K562 (cell line): ENCODE data around the gene MYB. TPM values are rescaled to one million over a fixed set of nuclear protein-coding genes. Genes with fewer than 3 reads are reported as not detected.

Experiments
- ATF4 ChIP-seq: fragments of 450-650 bp; formaldehyde crosslinking; IDR thresholded peaks from 2 replicates; pipeline ENCODE4 v1.4.0; 2022; ENCODE audit warnings: mild to moderate bottlenecking, moderate library complexity
- BDP1 ChIP-seq: IDR thresholded peaks from 3 replicates; pipeline ENCODE4 v1.6.1; 2011; ENCODE audit not compliant: insufficient read length, insufficient read depth
- BRD4 ChIP-seq: fragments of 200-600 bp; sonication (generic); IDR thresholded peaks from 2 replicates; pipeline ENCODE4 v1.6.1; 2017; ENCODE audit warnings: inconsistent platforms
- BRF2 ChIP-seq: IDR thresholded peaks from 3 replicates; pipeline ENCODE4 v1.6.1; 2011; ENCODE audit warnings: borderline replicate concordance, mild to moderate bottlenecking; ENCODE audit not compliant: insufficient read length, insufficient read depth
- CBX8 ChIP-seq: fragments of 200-600 bp; sonication (generic); IDR thresholded peaks from 2 replicates; pipeline ENCODE4 v1.6.1; 2012; ENCODE audit warnings: borderline replicate concordance, mixed run types, low read depth, mild to moderate bottlenecking, moderate library complexity, mixed read lengths, low read length, control low read depth, inconsistent platforms; ENCODE audit not compliant: poor library complexity, severe bottlenecking; ENCODE audit errors: extremely low read depth
- CEBPB ChIP-seq: fragments of 450-650 bp; IDR thresholded peaks from 2 replicates; pipeline ENCODE4 v1.6.1; 2016; ENCODE audit warnings: missing genetic modification characterization, missing compliant biosample characterization
- CGGBP1 ChIP-seq: fragments of 250-450 bp; sonication (Bioruptor Pico); IDR thresholded peaks from 2 replicates; pipeline ENCODE4 v1.9.0; 2021; ENCODE audit warnings: mild to moderate bottlenecking
- ESRRA ChIP-seq: fragments of 450-650 bp; IDR thresholded peaks from 2 replicates; pipeline ENCODE4 v1.6.1; 2014; ENCODE audit warnings: low read depth, mild to moderate bottlenecking, moderate library complexity, borderline replicate concordance
- FOXJ3 ChIP-seq: sonication (generic); formaldehyde crosslinking; IDR thresholded peaks from 2 replicates; pipeline ENCODE4 v1.4.0; 2020; ENCODE audit warnings: mild to moderate bottlenecking, missing genetic modification reagents
- MAFF ChIP-seq: IDR thresholded peaks from 2 replicates; pipeline ENCODE4 v1.6.1; 2012; ENCODE audit warnings: low read length, improper control_type of control experiment
- MAFG ChIP-seq: fragments of 450-650 bp; conservative IDR thresholded peaks from 2 replicates; pipeline ENCODE4 v1.6.1; 2016; ENCODE audit warnings: missing genetic modification characterization, missing compliant biosample characterization
- MCM3 ChIP-seq: fragments of 450-650 bp; IDR thresholded peaks from 2 replicates; pipeline ENCODE4 v1.6.1; 2016
- NCOR1 ChIP-seq: fragments of 450-650 bp; IDR thresholded peaks from 2 replicates; pipeline ENCODE4 v1.6.1; 2016; ENCODE audit warnings: mild to moderate bottlenecking, moderate library complexity
- NFRKB ChIP-seq: fragments of 450-650 bp; IDR thresholded peaks from 2 replicates; pipeline ENCODE4 v1.6.1; 2016; ENCODE audit warnings: low read depth
- OTX1 ChIP-seq: fragments of 450-650 bp; formaldehyde crosslinking; IDR thresholded peaks from 2 replicates; pipeline ENCODE4 v1.4.0; 2022; ENCODE audit warnings: mild to moderate bottlenecking
- RUNX1 ChIP-seq: sonication (generic); IDR thresholded peaks from 2 replicates; pipeline ENCODE4 v1.6.1; 2016; ENCODE audit warnings: antibody characterized with exemption, low read depth
- ZNF253 ChIP-seq: fragments of 250-450 bp; sonication (Bioruptor Pico); conservative IDR thresholded peaks from 2 replicates; pipeline ENCODE4 v1.6.1; 2021; ENCODE audit warnings: mild to moderate bottlenecking
- ZNF316 ChIP-seq: fragments of 450-650 bp; IDR thresholded peaks from 2 replicates; pipeline ENCODE4 v1.6.1; 2016
- ZNF518B ChIP-seq: fragments of 250-450 bp; sonication (Bioruptor Pico); IDR thresholded peaks from 2 replicates; pipeline ENCODE4 v1.5.0; 2021; ENCODE audit warnings: mild to moderate bottlenecking, moderate library complexity
- polyA plus RNA-seq, 8 experiments: library from polyadenylated mRNA; depleted of rRNA in 4 of 8; stranded (reverse) in 5 of 8; unstranded in 3 of 8; fragments of >200 nt; fragmentation: Nextera tagmentation in 2 of 8; fragmentation: Illumina TruSeq in 1 of 8; extraction: Ambion mirVana in 2 of 8; extraction: Trizol in 1 of 8; gene quantifications; 2 replicates each; pipeline versions ENCODE4 v1.2.1 to v1.2.3, GENCODE V29; 2011 to 2014; ENCODE audit warnings: inconsistent platforms in 1 of 8, missing spikeins in 1 of 8
- total RNA-seq, 7 experiments: library from RNA; depleted of rRNA in 6 of 7; stranded (reverse); fragments of >200 nt in 6 of 7; fragmentation: Illumina TruSeq in 2 of 7; extraction: Trizol in 2 of 7; gene quantifications; 2 replicates each; pipeline versions ENCODE4 v1.2.1 to v1.2.3, GENCODE V29; 2011 to 2021; ENCODE audit warnings: low replicate concordance in 1 of 7

MYB gene
- total and polyA plus RNA-seq, 9 of the 15 experiments (the other 6 are each of a cell fraction or from before 2014, with no cell fraction given), result 35.8 to 218 (median 140) TPM

GRCh38 chr6:135196739-135197510 lies 15.8 kb downstream of the MYB start (continued):
- TF ChIP-seq ZNF518B, result no peak
- TF ChIP-seq BRD4, result no peak
- peak; percentile 98 for TF ChIP-seq MAFF
- TF ChIP-seq MAFG (tag), result peak; percentile 88
- TF ChIP-seq CGGBP1 (CRISPR knock-in tag), result no peak
- no peak for TF ChIP-seq CBX8
- no peak for TF ChIP-seq ZNF253 (CRISPR knock-in tag)
- no peak for TF ChIP-seq CEBPB (tag)
- no peak for TF ChIP-seq NFRKB
- no peak for TF ChIP-seq BRF2
- no peak for TF ChIP-seq OTX1 (CRISPR knock-in tag)
- no peak for TF ChIP-seq FOXJ3
- TF ChIP-seq NCOR1, result no peak
- TF ChIP-seq ZNF316, result peak; percentile 95
- TF ChIP-seq RUNX1, result no peak
- no peak for TF ChIP-seq BDP1
- TF ChIP-seq ATF4 (CRISPR knock-in tag), result 0 out of 2 replicates have a peak, but pooled peaks have one; percentile 14
- no peak for TF ChIP-seq ESRRA
- TF ChIP-seq MCM3, result no peak
